ENCODE measurements around the gene PPIL3.
"Not testable (repeated sequence)": the region's sequence is repeated elsewhere in the genome, so short reads cannot be mapped to it uniquely, and the experiment has no call there.

PPIL3 gene

GRCh38 chr2:200888704-200889625, at the start of gene PPIL3, which contains the start of gene NIF3L1:
Gene PPIL3 (minus strand): TSS chr2:200889077. CDS start chr2:200887615, 1,462 bp downstream.
Gene NIF3L1 (plus strand): TSS chr2:200889371. CDS start chr2:200891944, 2,573 bp downstream.
- DNase-seq = peak; percentile 97

- DNase-seq = no peak
These were observed 42.2 kb upstream of the PPIL3 start for GRCh38 chr2:200930947-200931626.

- DNase-seq = no peak
These were observed 40.7 kb upstream of the PPIL3 start for GRCh38 chr2:200929334-200930249.

DNA sequence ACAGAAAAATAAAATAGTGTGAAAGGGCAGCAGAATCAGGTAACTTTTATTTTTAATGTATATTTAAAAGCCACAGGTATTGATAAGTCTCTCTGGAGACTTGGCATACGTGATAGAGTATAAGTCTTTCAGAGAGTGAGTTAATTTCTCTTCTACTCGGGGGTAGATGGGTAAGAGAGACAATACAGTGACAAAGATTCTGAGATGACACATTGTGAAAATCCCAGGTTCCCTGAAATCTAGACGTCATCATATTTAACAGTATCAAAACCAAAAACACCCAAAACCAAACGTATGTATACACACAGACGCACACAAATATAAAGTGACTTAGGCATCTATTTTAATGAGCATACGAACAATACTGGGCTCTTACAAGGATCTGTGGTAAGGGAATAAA, 33.6 kb upstream of the PPIL3 start:
- no peak for DNase-seq

- DNase-seq = no peak
These were observed 24.8 kb upstream of the PPIL3 start for GRCh38 chr2:200913654-200914053.

GRCh38 chr2:200909958-200910357, 21.1 kb upstream of the PPIL3 start:
- no peak for DNase-seq

DNA sequence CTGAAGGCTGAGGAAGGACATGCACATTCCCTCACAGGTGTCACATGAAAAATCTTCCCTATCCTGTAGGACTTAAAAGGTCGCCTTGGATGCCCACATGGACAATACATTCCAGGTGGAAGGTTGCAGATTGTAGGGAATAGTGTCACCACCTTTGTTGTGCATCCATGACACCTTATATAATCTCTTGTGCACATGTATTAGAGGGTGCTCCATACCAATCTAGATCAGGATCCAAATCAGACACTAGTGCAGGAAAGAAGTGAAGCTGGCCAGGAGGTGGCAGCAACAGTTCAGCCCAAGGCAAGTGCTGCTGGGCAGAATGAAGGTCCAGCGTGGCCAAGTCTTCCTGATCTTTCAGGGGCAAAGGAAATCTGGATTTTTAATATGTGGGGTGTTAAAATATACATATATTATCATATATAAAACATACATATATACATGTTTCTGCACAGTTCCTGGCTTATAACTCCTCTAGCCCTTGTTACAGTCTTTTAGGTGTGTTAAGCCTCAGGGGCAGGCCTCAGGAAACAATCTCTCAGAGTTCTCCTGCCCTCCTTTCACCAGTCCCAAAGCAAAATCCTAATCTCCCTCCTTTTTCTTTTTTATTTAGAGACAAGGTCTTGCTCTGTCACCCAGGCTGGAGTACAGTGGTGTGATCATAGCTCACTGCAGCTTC, 16.9 kb upstream of the PPIL3 start:
- DNase-seq = peak; percentile 58

DNA sequence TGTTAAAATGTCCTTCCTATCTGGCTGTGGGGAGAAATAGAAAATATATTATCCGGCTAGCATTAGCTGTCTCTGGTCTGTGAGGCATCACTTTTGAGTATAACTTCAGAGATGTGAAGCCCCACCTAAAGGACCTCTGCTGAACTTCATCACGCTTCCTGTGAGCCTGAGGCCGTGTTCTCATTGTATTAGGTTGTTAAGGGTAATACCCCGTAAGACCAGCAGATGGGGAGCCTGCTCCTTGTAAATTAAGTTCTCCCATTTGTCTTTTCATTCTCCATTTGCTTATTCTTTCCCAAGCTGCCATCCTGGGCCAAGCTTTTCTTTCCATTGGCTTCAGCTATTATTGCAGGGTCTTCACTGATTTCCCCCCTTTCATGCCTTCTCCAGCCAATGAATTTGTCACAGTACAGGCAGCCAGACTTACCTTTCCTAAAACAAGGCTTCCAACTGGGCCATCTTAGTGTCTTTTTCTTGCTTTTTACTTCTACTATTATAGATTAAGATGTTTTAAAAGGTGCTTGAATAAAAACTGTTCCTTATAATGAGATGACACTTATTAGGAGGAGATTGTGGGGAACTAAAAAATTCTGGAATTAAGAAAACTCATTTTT, 12.7 kb upstream of the PPIL3 start:
- DNase-seq = peak; percentile 67

DNA sequence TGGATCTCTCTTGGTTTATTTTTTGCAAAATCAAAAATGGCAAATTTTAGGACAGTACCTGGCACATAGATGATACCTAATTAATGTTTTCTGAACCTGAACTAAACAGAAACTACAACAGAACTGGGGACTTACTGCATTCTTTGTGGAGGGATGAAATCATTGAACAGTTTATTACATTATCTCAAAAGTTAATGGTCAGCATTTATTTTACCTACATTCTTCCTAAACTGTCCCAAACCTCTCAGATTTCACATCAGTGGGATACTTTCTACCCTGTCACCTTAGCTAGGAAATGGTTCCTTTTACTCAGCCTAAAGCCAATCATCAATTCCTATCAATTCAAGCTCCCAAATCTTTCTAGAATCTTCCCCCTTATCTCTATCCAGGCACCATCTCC, 10.6 kb upstream of the PPIL3 start:
- DNase-seq = no peak

DNA sequence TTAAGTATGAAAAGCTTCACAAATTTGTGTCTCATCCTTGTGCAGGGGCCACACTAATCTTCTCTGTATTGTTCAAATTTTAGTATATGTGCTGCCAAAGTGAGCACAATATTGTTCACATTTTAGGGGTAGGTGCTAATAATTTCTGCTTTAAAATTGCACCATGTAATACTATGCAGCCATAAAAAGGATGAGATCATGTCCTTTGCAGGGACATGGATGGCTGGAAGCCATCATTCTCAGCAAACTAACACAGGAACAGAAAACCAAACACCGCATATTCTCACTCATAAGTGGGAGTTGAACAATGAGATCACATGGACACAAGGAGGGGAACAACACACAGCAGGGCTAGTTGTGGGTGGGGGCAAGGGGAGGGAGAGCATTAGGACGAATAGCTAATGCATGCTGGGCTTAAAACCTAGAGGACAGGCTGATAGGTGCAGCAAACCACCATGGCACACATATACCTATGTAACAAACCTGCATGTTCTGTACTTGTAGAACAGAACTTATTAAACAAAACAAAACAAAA, 7.1 kb downstream of the PPIL3 start:
- DNase-seq = not testable (repeated sequence)

DNA sequence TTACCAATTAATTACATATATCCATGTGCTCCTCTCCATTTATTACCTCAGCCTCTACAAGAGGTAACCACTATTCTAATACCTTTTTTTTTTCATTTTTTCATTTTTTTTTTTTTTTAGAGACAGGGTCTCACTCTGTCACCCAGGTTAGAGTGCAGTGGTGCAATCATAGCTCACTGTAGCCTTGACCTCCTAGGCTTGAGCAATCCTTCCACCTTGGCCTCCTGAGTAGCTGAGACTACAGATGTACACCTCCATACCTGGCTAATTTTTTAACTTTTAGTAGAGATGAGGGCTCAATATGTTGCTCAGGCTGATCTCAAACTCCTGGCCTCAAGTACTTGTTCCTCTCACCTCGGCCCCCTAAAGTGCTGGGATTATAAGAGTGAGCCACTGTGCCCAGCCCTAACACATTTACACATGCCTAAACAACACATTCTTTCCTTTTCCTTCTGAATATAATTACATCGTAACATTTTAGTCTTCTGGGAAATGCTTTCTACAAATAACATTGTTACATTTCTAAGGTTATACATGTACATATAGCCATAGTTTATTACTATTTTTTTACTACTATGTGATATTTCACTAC, 10.5 kb downstream of the PPIL3 start:
- DNase-seq = no peak

GRCh38 chr2:200877443-200877842, 11.4 kb downstream of the PPIL3 start:
- DNase-seq = no peak

DNA sequence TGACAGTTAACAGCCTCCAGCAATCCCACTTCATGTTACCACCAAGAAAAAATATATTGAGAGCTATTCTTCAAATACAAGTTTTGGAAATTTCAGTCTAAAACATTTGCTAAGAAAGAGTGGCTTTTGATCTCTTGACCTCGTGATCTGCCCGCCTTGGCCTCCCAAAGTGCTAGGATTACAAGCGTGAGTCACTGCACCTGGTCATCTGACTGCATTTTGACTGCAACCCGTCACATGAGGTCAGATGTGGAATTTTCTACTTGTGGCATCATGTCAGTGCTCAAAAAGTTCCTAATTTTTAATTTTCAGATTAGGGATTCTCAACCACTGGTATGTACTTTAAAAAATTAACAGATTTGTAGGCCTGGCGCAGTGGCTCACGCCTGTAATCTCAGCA, 15.3 kb downstream of the PPIL3 start:
- no peak for DNase-seq

GRCh38 chr2:200871151-200871550, 17.7 kb downstream of the PPIL3 start:
- no peak for DNase-seq

DNA sequence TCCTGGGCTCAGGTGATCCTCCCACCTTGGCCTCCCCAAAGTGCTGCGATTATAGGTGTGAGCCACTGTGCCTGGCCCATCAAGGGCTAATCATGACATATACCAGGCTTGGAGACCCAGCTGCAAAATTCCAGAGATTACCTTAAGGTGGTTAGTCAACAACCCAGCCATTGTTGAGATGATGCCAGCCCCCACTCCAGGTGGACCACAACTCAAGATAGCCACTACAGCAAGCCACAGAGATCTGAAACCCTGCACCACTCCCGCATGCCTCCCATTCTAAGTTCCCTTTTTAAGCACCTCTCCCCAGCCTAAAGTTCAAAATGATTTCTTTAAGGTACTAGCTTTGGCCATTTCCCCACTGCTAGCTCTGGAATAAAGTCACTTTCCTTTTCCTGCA, 19.9 kb downstream of the PPIL3 start:
- DNase-seq = no peak

DNA sequence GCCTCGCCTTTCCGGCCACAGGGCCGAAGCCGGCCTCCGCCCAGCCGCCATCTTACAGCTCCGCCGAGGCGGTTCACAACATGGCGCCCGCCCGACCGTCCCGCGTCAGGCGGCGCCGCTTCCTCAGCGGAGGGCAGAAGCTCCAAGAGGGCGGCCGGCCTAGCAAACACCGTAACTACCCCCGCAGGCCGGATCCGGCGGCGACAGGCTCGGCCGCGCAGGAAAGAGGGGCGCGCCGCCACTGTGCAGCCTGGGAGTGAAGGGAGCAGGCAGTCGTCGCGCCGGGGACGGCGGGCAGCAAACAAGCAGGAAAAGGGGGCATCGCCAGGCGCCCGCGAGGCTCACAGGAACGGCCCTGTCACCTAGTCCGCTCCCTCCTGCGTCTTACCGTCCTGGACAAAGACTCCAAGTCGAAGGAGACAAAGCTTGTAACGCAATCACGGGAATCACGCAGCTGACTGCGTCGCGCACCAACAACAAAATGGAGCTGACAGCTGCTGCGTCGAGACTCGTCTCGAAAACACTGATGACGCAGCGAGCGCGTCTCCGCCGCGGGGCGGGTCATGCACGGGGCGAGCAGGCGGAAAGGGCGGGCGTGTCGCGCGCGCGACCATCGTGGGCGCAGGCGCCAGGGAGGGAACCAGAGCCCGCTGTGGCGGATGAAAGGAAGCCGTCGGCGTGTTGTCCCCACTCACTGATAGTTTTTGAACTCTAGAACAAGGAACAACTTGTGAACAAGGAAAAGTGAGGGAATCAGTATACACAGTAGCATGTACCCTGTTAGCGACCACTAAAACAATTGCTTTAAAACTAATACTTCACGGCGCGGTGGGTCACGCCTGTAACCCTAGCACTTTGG, 24.5 kb downstream of the PPIL3 start, which contains the start of gene CLK1:
Gene CLK1, minus strand, starts transcription at position 483 of the 859 bp plus-strand sequence. CDS start 2,796 bp downstream, outside the sequence.
- DNase-seq = peak; percentile 97

- peak; percentile 33 for DNase-seq
These were observed 25.1 kb downstream of the PPIL3 start for GRCh38 chr2:200863782-200864175.

- DNase-seq = peak; percentile 68
These were observed 26.3 kb downstream of the PPIL3 start for GRCh38 chr2:200862532-200863000.

DNA sequence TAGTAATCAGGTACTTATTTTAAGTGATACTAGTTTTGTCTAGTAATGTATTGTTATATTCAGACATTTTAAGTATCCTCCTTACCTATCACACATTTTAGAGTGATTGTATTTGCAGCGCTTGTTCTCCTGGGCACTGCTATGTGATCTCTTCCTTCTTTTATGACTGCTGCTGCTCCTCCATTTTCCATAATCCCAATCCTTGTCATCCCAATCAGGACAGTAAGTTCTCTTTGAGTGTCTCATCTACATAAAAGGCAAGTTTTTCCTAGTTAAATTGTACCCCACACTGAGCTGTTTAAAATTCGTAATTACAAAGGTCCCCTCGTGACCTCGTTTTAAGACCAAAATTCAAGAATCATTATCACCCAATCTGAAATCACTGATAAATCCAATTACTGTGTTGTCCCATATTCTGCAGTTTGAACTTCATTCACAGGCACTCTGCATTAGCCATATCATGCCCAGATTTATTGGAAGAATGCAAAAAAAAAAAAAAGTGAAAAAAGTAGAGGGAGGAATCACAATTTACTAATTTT, 27.2 kb downstream of the PPIL3 start:
- no peak for DNase-seq

Data from activated naive CD4-positive, alpha-beta T cell treated with Interleukin-2 at 50 U/mL for 16 hours (primary cell).